ENCODE results near the gene THOP1.

The THOP1 gene

GRCh38 chr19:2747349-2747748 lies 38.0 kb upstream of the THOP1 start:
- Histone ChIP-seq H3K9me2 (ENCODE audit: low read depth, low read length) (no peaks in the 10 kb centered on the region), H3K27me3 (ENCODE audit: insufficient read depth, low read length) (no peaks in the 10 kb centered on the region; the same call in 1 of the 2 replicates), H3K79me2 (ENCODE audit: insufficient read depth, low read length) (no peaks in the 10 kb centered on the region), H3K36me3 (ENCODE audit: insufficient read depth, low read length) (no peaks in the 10 kb centered on the region), H3K4me2 (ENCODE audit: low read length) (no peak overlapping the region), H3K9ac (ENCODE audit: low read length) (no peak overlapping the region), H2AFZ (ENCODE audit: low read length) (no peak overlapping the region), H4K20me1 (ENCODE audit: insufficient read depth, low read length) (no peaks in the 10 kb centered on the region), H3K27ac (ENCODE audit: low read depth, low read length, poor library complexity, severe bottlenecking) (no peak overlapping the region), H3K4me3 (ENCODE audit: low read depth, low read length, poor library complexity, severe bottlenecking) (no peak overlapping the region), H3F3A (ENCODE audit: insufficient read depth, low read length) (no peaks in the 10 kb centered on the region), H3K4me1 (ENCODE audit: insufficient read depth, low read length, severe bottlenecking) (peaks cover 3% of the 10 kb centered on the region), H3K9me3 (ENCODE audit: low read length) (no peaks in the 10 kb centered on the region)
- TF ChIP-seq EZH2 (IDR thresholded peaks at IDR 0.05; ENCODE audit: borderline replicate concordance, low read length) (no peak), CTCF (IDR thresholded peaks at IDR 0.05; ENCODE audit: low read length) (no peak)

GRCh38 chr19:2750808-2751437 lies 34.4 kb upstream of the THOP1 start:
- no peak overlapping the region for H3K4me2 ChIP-seq (ENCODE audit: low read length)

GRCh38 chr19:2751438-2751830 lies 33.9 kb upstream of the THOP1 start:
- H3K27me3 ChIP-seq (ENCODE audit: insufficient read depth, low read length), result no peaks in the 10 kb centered on the region; the same call in 1 of the 2 replicates
- no peaks in the 10 kb centered on the region for H3K9me2 ChIP-seq (ENCODE audit: low read depth, low read length)
- peaks cover 29% of the 10 kb centered on the region for H3K36me3 ChIP-seq (ENCODE audit: insufficient read depth, low read length)
- no peak overlapping the region for H3K4me2 ChIP-seq (ENCODE audit: low read length)
- no peak overlapping the region for H3K9ac ChIP-seq (ENCODE audit: low read length)
- no peaks in the 10 kb centered on the region for H3K79me2 ChIP-seq (ENCODE audit: insufficient read depth, low read length)
- TF ChIP-seq EZH2 (IDR thresholded peaks at IDR 0.05; ENCODE audit: borderline replicate concordance, low read length) (no peak), CTCF (IDR thresholded peaks at IDR 0.05; ENCODE audit: low read length) (no peak)
- no peak overlapping the region for H3K27ac ChIP-seq (ENCODE audit: low read depth, low read length, poor library complexity, severe bottlenecking)
- H3F3A ChIP-seq (ENCODE audit: insufficient read depth, low read length), result no peaks in the 10 kb centered on the region
- no peak overlapping the region for H3K4me3 ChIP-seq (ENCODE audit: low read depth, low read length, poor library complexity, severe bottlenecking)
- H4K20me1 ChIP-seq (ENCODE audit: insufficient read depth, low read length), result no peaks in the 10 kb centered on the region
- no peak overlapping the region for H2AFZ ChIP-seq (ENCODE audit: low read length)
- H3K4me1 ChIP-seq (ENCODE audit: insufficient read depth, low read length, severe bottlenecking), result peaks cover 3% of the 10 kb centered on the region
- H3K9me3 ChIP-seq (ENCODE audit: low read length), result no peaks in the 10 kb centered on the region

More at GRCh38 chr19:2750808-2751437, 34.4 kb upstream of the THOP1 start:
- Histone ChIP-seq H2AFZ (ENCODE audit: low read length) (no peak overlapping the region), H3K9ac (ENCODE audit: low read length) (no peak overlapping the region), H3K27me3 (ENCODE audit: insufficient read depth, low read length) (no peaks in the 10 kb centered on the region; the same call in 1 of the 2 replicates), H3K27ac (ENCODE audit: low read depth, low read length, poor library complexity, severe bottlenecking) (no peak overlapping the region), H4K20me1 (ENCODE audit: insufficient read depth, low read length) (no peaks in the 10 kb centered on the region), H3K79me2 (ENCODE audit: insufficient read depth, low read length) (no peaks in the 10 kb centered on the region), H3K9me3 (ENCODE audit: low read length) (no peaks in the 10 kb centered on the region), H3F3A (ENCODE audit: insufficient read depth, low read length) (no peaks in the 10 kb centered on the region), H3K36me3 (ENCODE audit: insufficient read depth, low read length) (peaks cover 28% of the 10 kb centered on the region), H3K9me2 (ENCODE audit: low read depth, low read length) (no peaks in the 10 kb centered on the region), H3K4me1 (ENCODE audit: insufficient read depth, low read length, severe bottlenecking) (peaks cover 3% of the 10 kb centered on the region), H3K4me3 (ENCODE audit: low read depth, low read length, poor library complexity, severe bottlenecking) (no peak overlapping the region)
- TF ChIP-seq CTCF (IDR thresholded peaks at IDR 0.05; ENCODE audit: low read length), result no peak
- TF ChIP-seq EZH2 (IDR thresholded peaks at IDR 0.05; ENCODE audit: borderline replicate concordance, low read length), result no peak
